ENCODE measurements around the gene FCAMR. TPM values are rescaled to one million over a fixed set of nuclear protein-coding genes. Genes with fewer than 3 reads are reported as not detected.
A peak's percentile ranks its signal among the peaks of the same experiment; 100 is the strongest.
"Not testable (repeated sequence)": the region's sequence is repeated elsewhere in the genome, so short reads cannot be mapped to it uniquely, and the experiment has no call there.

Gene FCAMR
- polyA plus RNA-seq, 1 donor (not counting 4 experiments of a cell fraction or from before 2014, with no cell fraction given) = not detected

GRCh38 chr1:206925106-206925736 is 45.0 kb downstream of the FCAMR start:
- Histone ChIP-seq H3K4me2 (ENCODE audit: control insufficient read depth, extremely low read depth, insufficient read depth, low read depth, low read length) (no peak overlapping the region), H2AFZ (ENCODE audit: control insufficient read depth, low read length) (no peak overlapping the region), H3K4me1 (ENCODE audit: control insufficient read depth, extremely low read depth, insufficient read depth, low read length) (no peaks in the 10 kb centered on the region), H3K36me3 (ENCODE audit: control insufficient read depth in 2 of 2, extremely low read depth in 1 of 2, insufficient read depth in 2 of 2, low read length in 2 of 2) (no peaks in the 10 kb centered on the region), H3K9ac (ENCODE audit: control insufficient read depth, extremely low read depth, insufficient read depth, low read length) (no peak overlapping the region), H3K9me3 (ENCODE audit: control insufficient read depth, low read depth, low read length) (no peaks in the 10 kb centered on the region), H3K4me3 (ENCODE audit: control insufficient read depth in 2 of 3, extremely low read depth in 1 of 3, insufficient read depth in 2 of 3, low read depth in 1 of 3, low read length in 3 of 3) (no peak overlapping the region), H4K20me1 (ENCODE audit: control insufficient read depth, extremely low read depth, insufficient read depth, low read length) (no peaks in the 10 kb centered on the region), H3K79me2 (ENCODE audit: control insufficient read depth, insufficient read depth, low read length) (no peaks in the 10 kb centered on the region), H3K27me3 (ENCODE audit: control insufficient read depth, extremely low read depth, insufficient read depth, low read length) (no peaks in the 10 kb centered on the region), H3K27ac (ENCODE audit: control insufficient read depth, insufficient read depth, low read length) (no peak overlapping the region), H3K9me1 (ENCODE audit: control insufficient read depth, extremely low read depth, insufficient read depth, low read length) (no peaks in the 10 kb centered on the region)
- TF ChIP-seq CTCF (optimal IDR thresholded peaks at IDR 0.05 in 1 of 3, IDR thresholded peaks at IDR 0.05 in 1 of 3, conservative IDR thresholded peaks at IDR 0.05 in 1 of 3; ENCODE audit: extremely low read depth in 1 of 3, insufficient read depth in 2 of 3, low read length in 3 of 3) (peak in 1 of 3 experiments; percentile 45), EZH2 (IDR thresholded peaks at IDR 0.05; ENCODE audit: low read length) (no peak)
- FAIRE-seq (no peak), DNase-seq (ENCODE audit: low read depth, low spot score) (no peak)
- dilution Hi-C loops (cut with MboI; ENCODE audit: extremely low pct_ligation_motif_present, low sequenced_read_pairs) = loop anchor here (10.0 kb wide), 1 partner anchor 60 kb away; no protein-coding TSS in a partner anchor

DNA sequence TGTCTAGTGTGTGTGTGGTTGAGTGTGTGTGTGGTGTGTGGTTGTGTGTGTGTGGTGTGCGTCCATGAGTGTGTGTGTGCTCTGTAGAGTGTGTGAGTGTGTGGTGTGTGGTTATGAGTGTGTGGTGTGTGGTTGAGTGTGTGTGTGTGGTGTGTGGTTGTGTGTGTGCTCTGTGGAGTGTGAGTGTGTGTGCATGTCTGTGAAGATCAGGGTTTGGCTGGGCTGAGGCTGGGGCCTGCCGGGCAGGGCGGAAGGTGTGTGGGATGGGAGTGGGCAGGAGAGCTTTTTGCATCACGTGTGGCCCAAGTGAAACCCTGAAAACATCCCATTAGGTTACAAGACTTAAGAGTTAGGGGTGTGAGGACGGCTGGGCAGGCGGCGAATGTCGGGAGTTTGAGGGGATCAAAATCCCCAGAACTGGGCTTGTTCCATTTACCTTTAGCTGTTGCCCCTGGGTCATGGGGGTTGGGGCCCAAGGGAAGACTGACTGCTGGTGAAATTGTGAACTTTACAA is 45.6 kb downstream of the FCAMR start:
- dilution Hi-C loops (cut with MboI; ENCODE audit: extremely low pct_ligation_motif_present, low sequenced_read_pairs) = loop anchor here (10.0 kb wide), 1 partner anchor 60 kb away; no protein-coding TSS in a partner anchor

GRCh38 chr1:206923961-206924557 is 46.2 kb downstream of the FCAMR start:
- not testable (repeated sequence) for H3K9ac ChIP-seq (ENCODE audit: control insufficient read depth, extremely low read depth, insufficient read depth, low read length); H3K4me2 ChIP-seq (ENCODE audit: control insufficient read depth, extremely low read depth, insufficient read depth, low read depth, low read length); H3K36me3 ChIP-seq (ENCODE audit: control insufficient read depth in 2 of 2, extremely low read depth in 1 of 2, insufficient read depth in 2 of 2, low read length in 2 of 2); H3K9me3 ChIP-seq (ENCODE audit: control insufficient read depth, low read depth, low read length); H3K9me1 ChIP-seq (ENCODE audit: control insufficient read depth, extremely low read depth, insufficient read depth, low read length); H3K4me1 ChIP-seq (ENCODE audit: control insufficient read depth, extremely low read depth, insufficient read depth, low read length); H2AFZ ChIP-seq (ENCODE audit: control insufficient read depth, low read length); FAIRE-seq; DNase-seq (ENCODE audit: low read depth, low spot score); H3K4me3 ChIP-seq (ENCODE audit: control insufficient read depth in 2 of 3, extremely low read depth in 1 of 3, insufficient read depth in 2 of 3, low read depth in 1 of 3, low read length in 3 of 3); H4K20me1 ChIP-seq (ENCODE audit: control insufficient read depth, extremely low read depth, insufficient read depth, low read length); H3K27ac ChIP-seq (ENCODE audit: control insufficient read depth, insufficient read depth, low read length); H3K79me2 ChIP-seq (ENCODE audit: control insufficient read depth, insufficient read depth, low read length); H3K27me3 ChIP-seq (ENCODE audit: control insufficient read depth, extremely low read depth, insufficient read depth, low read length)
- dilution Hi-C loops (cut with MboI; ENCODE audit: extremely low pct_ligation_motif_present, low sequenced_read_pairs) = loop anchor here (10.0 kb wide), 1 partner anchor 61 kb away; no protein-coding TSS in a partner anchor

More for the DNA sequence above, 45.6 kb downstream of the FCAMR start:
- Histone ChIP-seq H3K4me1 (ENCODE audit: control insufficient read depth, extremely low read depth, insufficient read depth, low read length) (no peaks in the 10 kb centered on the region), H3K27me3 (ENCODE audit: control insufficient read depth, extremely low read depth, insufficient read depth, low read length) (no peaks in the 10 kb centered on the region), H3K36me3 (ENCODE audit: control insufficient read depth in 2 of 2, extremely low read depth in 1 of 2, insufficient read depth in 2 of 2, low read length in 2 of 2) (no peaks in the 10 kb centered on the region), H3K79me2 (ENCODE audit: control insufficient read depth, insufficient read depth, low read length) (no peaks in the 10 kb centered on the region), H3K9me3 (ENCODE audit: control insufficient read depth, low read depth, low read length) (no peaks in the 10 kb centered on the region), H3K4me2 (ENCODE audit: control insufficient read depth, extremely low read depth, insufficient read depth, low read depth, low read length) (no peak overlapping the region), H3K27ac (ENCODE audit: control insufficient read depth, insufficient read depth, low read length) (no peak overlapping the region), H3K9me1 (ENCODE audit: control insufficient read depth, extremely low read depth, insufficient read depth, low read length) (no peaks in the 10 kb centered on the region), H2AFZ (ENCODE audit: control insufficient read depth, low read length) (no peak overlapping the region), H3K4me3 (ENCODE audit: control insufficient read depth in 2 of 3, extremely low read depth in 1 of 3, insufficient read depth in 2 of 3, low read depth in 1 of 3, low read length in 3 of 3) (no peak overlapping the region), H3K9ac (ENCODE audit: control insufficient read depth, extremely low read depth, insufficient read depth, low read length) (no peak overlapping the region), H4K20me1 (ENCODE audit: control insufficient read depth, extremely low read depth, insufficient read depth, low read length) (no peaks in the 10 kb centered on the region)
- DNase-seq (ENCODE audit: low read depth, low spot score) (no peak), FAIRE-seq (no peak)
- TF ChIP-seq EZH2 (IDR thresholded peaks at IDR 0.05; ENCODE audit: low read length) (no peak), CTCF (optimal IDR thresholded peaks at IDR 0.05 in 1 of 3, IDR thresholded peaks at IDR 0.05 in 1 of 3, conservative IDR thresholded peaks at IDR 0.05 in 1 of 3; ENCODE audit: extremely low read depth in 1 of 3, insufficient read depth in 2 of 3, low read length in 3 of 3) (no peak)

Measured in keratinocyte (primary cell).